ENCODE results near the gene TTC32. TPM values are rescaled to one million over a fixed set of nuclear protein-coding genes. Genes with fewer than 3 reads are reported as not detected.

TTC32 gene
- total RNA-seq, 1 experiment from 2014 or later: 12.7 TPM

- Histone ChIP-seq H3K27ac (ENCODE audit: low read length) (no peak overlapping the region), H3K4me3 (ENCODE audit: low read depth in 2 of 2, low read length in 2 of 2) (no peak overlapping the region), H3K27me3 (ENCODE audit: control insufficient read depth, insufficient read depth, low read length) (no peaks in the 10 kb centered on the region), H3K4me1 (ENCODE audit: control insufficient read depth, insufficient read depth, low read length) (no peaks in the 10 kb centered on the region; the same call in 1 of the 2 replicates), H3K9me3 (ENCODE audit: control insufficient read depth, insufficient read depth, low read depth, low read length) (no peaks in the 10 kb centered on the region), H3K36me3 (ENCODE audit: control insufficient read depth, insufficient read depth, low read length) (no peaks in the 10 kb centered on the region)
- no TSS peak for BruUV-seq (replicated peaks)
- intact Hi-C loops (cut with micrococcal nuclease; ENCODE audit: unreplicated experiment): no loop called here
- ChIA-PET POLR2A (no interaction called here), CTCF (no interaction called here)
- no peak for DNase-seq (ENCODE audit: low read depth, low spot score)
- ATAC-seq: no peak
- in situ Hi-C loops (cut with HindIII; ENCODE audit: low pct_unique_long_range_greater_than_20kb, low sequenced_read_pairs): no loop called here
- TF ChIP-seq CTCF (IDR thresholded peaks at IDR 0.05) (no peak), TCF7L2 (IDR thresholded peaks at IDR 0.05; ENCODE audit: low read depth, low read length) (no peak), POLR2AphosphoS5 (IDR thresholded peaks at IDR 0.05; ENCODE audit: low read depth, low read length) (no peak), SIN3A (IDR thresholded peaks at IDR 0.05; ENCODE audit: borderline replicate concordance, insufficient read depth, low read depth, low read length) (no peak)
- TF ChIP-seq, protein P1, sequence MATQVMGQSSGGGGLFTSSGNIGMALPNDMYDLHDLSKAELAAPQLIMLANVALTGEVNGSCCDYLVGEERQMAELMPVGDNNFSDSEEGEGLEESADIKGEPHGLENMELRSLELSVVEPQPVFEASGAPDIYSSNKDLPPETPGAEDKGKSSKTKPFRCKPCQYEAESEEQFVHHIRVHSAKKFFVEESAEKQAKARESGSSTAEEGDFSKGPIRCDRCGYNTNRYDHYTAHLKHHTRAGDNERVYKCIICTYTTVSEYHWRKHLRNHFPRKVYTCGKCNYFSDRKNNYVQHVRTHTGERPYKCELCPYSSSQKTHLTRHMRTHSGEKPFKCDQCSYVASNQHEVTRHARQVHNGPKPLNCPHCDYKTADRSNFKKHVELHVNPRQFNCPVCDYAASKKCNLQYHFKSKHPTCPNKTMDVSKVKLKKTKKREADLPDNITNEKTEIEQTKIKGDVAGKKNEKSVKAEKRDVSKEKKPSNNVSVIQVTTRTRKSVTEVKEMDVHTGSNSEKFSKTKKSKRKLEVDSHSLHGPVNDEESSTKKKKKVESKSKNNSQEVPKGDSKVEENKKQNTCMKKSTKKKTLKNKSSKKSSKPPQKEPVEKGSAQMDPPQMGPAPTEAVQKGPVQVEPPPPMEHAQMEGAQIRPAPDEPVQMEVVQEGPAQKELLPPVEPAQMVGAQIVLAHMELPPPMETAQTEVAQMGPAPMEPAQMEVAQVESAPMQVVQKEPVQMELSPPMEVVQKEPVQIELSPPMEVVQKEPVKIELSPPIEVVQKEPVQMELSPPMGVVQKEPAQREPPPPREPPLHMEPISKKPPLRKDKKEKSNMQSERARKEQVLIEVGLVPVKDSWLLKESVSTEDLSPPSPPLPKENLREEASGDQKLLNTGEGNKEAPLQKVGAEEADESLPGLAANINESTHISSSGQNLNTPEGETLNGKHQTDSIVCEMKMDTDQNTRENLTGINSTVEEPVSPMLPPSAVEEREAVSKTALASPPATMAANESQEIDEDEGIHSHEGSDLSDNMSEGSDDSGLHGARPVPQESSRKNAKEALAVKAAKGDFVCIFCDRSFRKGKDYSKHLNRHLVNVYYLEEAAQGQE (IDR thresholded peaks at IDR 0.05; ENCODE audit: insufficient read depth in 1 of 2, low read depth in 2 of 2, low read length in 1 of 2): no peak
Observed at GRCh38 chr2:19848952-19849351, 52.8 kb downstream of the TTC32 start.

DNA sequence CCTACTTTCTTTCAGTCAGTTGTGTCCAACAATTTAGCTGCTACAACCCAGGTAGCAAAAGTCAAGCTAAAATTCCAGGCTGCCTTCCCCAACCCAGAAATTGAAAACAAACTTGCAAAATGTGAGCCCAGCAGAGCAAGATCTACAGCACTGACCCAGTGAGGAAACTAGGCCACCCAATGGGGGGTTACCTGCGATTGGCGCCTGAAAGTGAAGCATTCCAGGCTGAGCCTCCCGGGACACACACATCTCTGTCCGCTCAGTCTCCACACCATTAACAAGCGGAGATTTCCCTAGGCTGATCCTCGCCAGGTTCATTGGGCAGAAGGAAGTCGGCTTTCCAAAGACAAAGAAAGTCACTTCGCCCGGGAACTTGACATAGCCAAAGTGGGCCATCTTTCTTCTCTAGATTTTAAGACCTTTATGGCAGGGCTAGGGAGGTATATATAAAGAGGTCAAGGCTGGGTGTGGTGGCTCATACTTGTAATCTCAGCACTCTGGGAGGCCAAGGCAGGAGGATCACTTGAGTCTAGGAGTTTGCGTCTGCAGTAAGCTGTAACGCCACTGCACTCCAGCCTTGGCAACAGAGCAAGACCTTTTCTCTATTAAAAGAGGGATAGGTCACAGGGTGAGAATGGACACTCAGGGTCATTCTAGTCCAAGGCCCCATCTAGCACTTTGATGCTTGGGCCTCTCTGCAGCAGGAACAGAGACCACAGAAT, 53.6 kb downstream of the TTC32 start:
- no peaks in the 10 kb centered on the region; the same call in 1 of the 2 replicates for H3K4me1 ChIP-seq (ENCODE audit: control insufficient read depth, insufficient read depth, low read length)
- POLR2A ChIA-PET: no interaction called here

More for the DNA sequence above, 53.6 kb downstream of the TTC32 start:
- ATAC-seq (no peak), DNase-seq (ENCODE audit: low read depth, low spot score) (no peak)
- BruUV-seq (replicated peaks): no TSS peak
- H3K36me3 ChIP-seq (ENCODE audit: control insufficient read depth, insufficient read depth, low read length): no peaks in the 10 kb centered on the region
- in situ Hi-C loops (cut with HindIII; ENCODE audit: low pct_unique_long_range_greater_than_20kb, low sequenced_read_pairs): no loop called here
- no peak overlapping the region for H3K27ac ChIP-seq (ENCODE audit: low read length)
- no peak overlapping the region for H3K4me3 ChIP-seq (ENCODE audit: low read depth in 2 of 2, low read length in 2 of 2)
- intact Hi-C loops (cut with micrococcal nuclease; ENCODE audit: unreplicated experiment): no loop called here
- no peaks in the 10 kb centered on the region for H3K9me3 ChIP-seq (ENCODE audit: control insufficient read depth, insufficient read depth, low read depth, low read length)
- TF ChIP-seq, protein P1 (IDR thresholded peaks at IDR 0.05; ENCODE audit: insufficient read depth in 1 of 2, low read depth in 2 of 2, low read length in 1 of 2): no peak
- TF ChIP-seq CTCF (IDR thresholded peaks at IDR 0.05) (no peak), POLR2AphosphoS5 (IDR thresholded peaks at IDR 0.05; ENCODE audit: low read depth, low read length) (no peak), TCF7L2 (IDR thresholded peaks at IDR 0.05; ENCODE audit: low read depth, low read length) (no peak)
- CTCF ChIA-PET: no interaction called here
- no peaks in the 10 kb centered on the region for H3K27me3 ChIP-seq (ENCODE audit: control insufficient read depth, insufficient read depth, low read length)
